SK-N-SH (cell line): ENCODE results near the gene LATS2.

ENCODE experiments used
- CHD2 ChIP-seq: fragments of 150-350 bp; IDR thresholded peaks from 2 replicates; pipeline ENCODE4 v1.6.1; 2018; ENCODE audit warnings: low read length; ENCODE audit not compliant: partially characterized antibody
- YY1 ChIP-seq: IDR thresholded peaks from 2 replicates; pipeline ENCODE4 v1.4.0; 2012; ENCODE audit warnings: low read depth, mild to moderate bottlenecking

- TF ChIP-seq CHD2 (no peak), YY1 (no peak)
These were observed 78.0 kb downstream of the LATS2 start for GRCh38 chr13:20983386-20983785.
